ENCODE data around the gene AJM1.

The AJM1 gene

DNA sequence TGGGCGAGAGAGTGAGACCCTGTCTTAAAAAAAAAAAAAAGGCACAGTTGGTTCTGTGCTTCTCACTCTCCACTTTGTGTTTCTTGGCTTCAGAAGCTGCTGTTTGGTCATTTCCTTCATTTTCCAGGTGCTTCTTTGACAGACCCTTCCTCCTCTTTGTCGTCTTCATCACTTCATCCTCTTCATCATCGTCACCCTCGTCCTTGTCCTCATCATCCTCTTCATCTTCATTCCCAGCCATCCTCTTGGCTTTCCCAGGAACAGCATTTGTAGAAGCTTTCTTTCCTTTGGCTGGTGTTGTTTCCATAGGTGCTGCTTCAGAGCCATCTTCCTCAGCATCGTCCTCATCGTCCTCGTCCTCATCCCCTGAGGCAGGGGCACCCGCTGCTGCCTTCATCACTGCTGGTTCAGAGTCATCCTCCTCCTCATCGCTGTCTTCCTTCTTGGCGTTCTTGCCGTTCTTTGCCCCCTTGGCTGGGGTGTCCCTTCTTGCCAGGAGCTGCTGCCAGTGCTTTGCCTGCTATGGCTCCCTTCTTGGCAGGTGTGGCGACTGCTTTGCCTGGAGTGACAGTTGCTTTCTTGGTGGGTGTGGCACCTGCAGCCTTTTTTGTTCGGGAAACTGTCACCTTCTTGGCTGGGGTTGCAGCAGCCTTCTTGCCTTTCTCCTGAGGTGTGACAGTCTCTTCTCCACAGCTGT is 27.4 kb upstream of the AJM1 start:
- TF ChIP-seq, protein P1, sequence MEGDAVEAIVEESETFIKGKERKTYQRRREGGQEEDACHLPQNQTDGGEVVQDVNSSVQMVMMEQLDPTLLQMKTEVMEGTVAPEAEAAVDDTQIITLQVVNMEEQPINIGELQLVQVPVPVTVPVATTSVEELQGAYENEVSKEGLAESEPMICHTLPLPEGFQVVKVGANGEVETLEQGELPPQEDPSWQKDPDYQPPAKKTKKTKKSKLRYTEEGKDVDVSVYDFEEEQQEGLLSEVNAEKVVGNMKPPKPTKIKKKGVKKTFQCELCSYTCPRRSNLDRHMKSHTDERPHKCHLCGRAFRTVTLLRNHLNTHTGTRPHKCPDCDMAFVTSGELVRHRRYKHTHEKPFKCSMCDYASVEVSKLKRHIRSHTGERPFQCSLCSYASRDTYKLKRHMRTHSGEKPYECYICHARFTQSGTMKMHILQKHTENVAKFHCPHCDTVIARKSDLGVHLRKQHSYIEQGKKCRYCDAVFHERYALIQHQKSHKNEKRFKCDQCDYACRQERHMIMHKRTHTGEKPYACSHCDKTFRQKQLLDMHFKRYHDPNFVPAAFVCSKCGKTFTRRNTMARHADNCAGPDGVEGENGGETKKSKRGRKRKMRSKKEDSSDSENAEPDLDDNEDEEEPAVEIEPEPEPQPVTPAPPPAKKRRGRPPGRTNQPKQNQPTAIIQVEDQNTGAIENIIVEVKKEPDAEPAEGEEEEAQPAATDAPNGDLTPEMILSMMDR (IDR thresholded peaks at IDR 0.05; ENCODE audit: low read depth, low read length, missing control alignments), result no peak
- DNase-seq (ENCODE audit: low read depth), result no peak
- no peak overlapping the region for H3K4me3 ChIP-seq (ENCODE audit: low read depth, low read length)

DNA sequence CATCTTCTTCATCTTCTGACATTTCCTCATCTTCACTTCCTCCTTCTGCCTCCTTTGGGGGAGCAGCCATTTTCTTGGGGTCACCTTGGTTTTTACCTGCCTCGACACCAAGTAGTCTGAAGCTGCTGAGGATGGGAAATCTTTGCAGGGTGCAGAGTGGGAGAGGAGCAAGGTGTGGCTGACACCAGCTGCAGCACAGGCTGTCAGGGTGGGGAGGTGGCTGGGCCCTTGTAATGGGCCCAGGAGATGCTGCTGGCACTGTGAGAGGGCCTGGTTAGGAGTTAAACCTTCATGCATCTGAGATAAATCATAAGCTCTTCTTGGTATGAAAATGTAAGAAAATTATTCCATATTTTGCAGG is 26.9 kb upstream of the AJM1 start:
- DNase-seq (ENCODE audit: low read depth), result no peak
- TF ChIP-seq, protein P1 (IDR thresholded peaks at IDR 0.05; ENCODE audit: low read depth, low read length, missing control alignments), result no peak

DNA sequence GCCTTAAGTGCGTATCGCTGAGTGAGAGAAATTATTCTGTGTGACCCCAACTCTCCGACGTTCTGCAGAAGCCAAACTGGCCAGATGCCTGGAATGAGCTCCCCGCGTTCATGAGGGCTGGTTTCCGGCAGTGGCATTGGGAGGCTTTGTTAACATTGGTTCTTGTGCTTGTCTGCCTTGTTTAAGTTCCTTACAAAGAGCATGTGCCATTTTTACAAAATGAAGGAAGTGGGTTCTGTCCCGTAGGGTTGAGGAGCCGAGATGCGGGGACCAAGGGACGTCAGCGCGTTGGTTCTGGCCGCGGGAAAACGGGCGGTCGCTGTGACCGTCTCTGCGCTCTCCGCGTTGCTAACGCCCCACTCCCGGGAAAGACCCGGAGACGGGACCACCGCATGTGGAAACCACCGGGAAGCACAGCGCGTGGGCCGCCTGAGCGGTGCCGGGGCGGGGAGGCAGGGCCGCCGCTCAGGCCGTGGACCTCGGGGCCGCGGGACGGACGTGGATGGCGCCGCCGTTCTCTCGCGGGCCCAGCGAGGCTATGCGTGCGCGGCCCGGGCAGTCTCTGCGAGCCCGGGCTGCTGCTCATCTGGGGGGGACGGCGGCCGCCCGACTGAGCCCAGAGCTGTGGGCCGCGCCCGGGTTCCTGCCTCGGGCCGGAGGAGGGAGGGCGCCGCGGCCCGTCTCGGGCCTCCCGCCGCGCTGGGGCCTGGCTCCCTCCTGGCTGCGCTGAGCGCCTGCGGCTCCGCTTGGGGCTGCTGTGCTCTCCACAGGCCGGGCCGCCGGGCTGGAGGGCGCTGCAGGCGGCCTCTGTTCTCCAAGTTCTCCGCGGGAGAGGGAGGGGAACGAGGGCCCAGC is 21.1 kb upstream of the AJM1 start:
- no peak for DNase-seq (ENCODE audit: low read depth)
- no peak overlapping the region for H3K4me3 ChIP-seq (ENCODE audit: low read depth, low read length)
- TF ChIP-seq, protein P1 (IDR thresholded peaks at IDR 0.05; ENCODE audit: low read depth, low read length, missing control alignments), result no peak

More for the DNA sequence above, 26.9 kb upstream of the AJM1 start:
- H3K4me3 ChIP-seq (ENCODE audit: low read depth, low read length), result no peak overlapping the region

DNA sequence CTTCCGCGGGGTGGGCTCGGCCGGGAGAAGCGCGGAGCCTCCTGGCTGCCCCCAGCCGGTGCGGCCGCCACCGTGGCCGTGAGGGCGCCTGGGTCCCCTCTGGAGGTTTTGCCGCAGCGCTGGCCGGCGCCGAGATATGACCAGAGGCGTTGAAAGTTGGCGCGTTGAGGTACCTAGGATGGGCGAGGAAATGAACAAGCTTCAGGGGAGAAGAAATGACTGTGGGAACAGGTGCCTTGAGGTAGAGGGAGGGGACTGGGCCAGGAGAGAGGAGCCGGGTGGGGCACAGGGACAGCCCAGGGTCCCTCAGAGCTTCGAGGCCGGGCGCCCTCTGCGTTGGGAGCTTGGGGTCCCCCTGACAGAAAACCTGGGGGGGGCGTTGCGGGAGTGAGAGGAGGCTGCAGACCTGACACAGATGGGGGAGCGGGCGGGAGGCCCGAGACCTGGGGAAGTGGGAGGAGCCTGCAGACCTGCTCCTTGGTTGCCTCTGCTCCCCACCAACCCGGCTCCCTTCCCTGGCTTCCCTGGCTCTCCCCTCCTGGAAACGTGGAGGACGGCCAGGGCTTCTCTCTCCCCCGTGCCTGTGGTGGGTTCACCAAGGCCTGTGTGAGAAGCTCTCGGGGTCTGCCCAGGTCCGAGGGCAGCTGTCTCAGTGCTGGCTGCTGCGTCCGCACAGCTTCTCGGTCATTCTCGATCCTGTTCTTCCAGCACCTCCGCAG is 20.3 kb upstream of the AJM1 start:
- TF ChIP-seq, protein P1 (IDR thresholded peaks at IDR 0.05; ENCODE audit: low read depth, low read length, missing control alignments), result no peak
- H3K4me3 ChIP-seq (ENCODE audit: low read depth, low read length), result no peak overlapping the region
- no peak for DNase-seq (ENCODE audit: low read depth)

DNA sequence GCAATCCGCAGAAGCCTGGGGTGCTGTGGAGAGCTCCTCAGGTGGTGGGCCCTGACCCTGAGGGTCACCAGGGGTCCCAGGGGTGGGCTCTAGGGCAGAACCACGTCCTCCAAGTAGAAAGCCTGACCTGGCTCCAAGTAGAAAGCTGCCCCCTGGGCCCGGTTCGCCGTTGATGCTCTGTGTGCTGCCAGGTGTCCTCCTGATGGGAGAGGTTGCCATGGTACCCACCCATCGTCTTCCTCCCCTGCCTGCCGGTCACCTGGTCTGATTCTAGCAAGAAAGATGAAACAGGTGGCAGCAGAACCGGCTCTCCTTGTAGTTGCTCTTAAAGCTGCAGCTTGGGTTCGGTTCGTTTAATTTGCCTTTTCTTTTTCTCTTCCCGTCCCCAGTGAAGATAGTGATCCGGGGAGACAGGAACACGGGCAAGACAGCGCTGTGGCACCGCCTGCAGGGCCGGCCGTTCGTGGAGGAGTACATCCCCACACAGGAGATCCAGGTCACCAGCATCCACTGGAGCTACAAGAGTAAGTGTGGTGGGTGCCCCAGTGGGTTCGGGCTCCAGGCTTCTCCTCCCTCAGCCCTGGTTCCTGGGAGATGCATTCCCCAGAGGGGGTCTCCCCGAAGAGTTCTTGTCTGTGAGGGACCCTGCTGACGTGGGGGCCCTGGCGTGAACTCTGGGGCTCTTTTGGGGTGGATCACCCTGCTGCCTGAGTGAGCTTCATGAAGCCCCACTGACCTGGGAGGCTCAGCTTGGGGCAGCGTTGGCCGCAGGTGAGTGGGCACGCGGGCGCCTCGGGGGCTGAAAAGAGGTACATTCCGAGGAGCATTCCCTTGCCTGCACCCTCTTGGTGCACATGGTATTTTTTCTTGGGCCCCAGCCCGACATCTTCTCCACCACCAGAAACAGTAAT is 18.9 kb upstream of the AJM1 start:
- no peak overlapping the region for H3K4me3 ChIP-seq (ENCODE audit: low read depth, low read length)
- TF ChIP-seq, protein P1 (IDR thresholded peaks at IDR 0.05; ENCODE audit: low read depth, low read length, missing control alignments), result no peak
- no peak for DNase-seq (ENCODE audit: low read depth)

DNA sequence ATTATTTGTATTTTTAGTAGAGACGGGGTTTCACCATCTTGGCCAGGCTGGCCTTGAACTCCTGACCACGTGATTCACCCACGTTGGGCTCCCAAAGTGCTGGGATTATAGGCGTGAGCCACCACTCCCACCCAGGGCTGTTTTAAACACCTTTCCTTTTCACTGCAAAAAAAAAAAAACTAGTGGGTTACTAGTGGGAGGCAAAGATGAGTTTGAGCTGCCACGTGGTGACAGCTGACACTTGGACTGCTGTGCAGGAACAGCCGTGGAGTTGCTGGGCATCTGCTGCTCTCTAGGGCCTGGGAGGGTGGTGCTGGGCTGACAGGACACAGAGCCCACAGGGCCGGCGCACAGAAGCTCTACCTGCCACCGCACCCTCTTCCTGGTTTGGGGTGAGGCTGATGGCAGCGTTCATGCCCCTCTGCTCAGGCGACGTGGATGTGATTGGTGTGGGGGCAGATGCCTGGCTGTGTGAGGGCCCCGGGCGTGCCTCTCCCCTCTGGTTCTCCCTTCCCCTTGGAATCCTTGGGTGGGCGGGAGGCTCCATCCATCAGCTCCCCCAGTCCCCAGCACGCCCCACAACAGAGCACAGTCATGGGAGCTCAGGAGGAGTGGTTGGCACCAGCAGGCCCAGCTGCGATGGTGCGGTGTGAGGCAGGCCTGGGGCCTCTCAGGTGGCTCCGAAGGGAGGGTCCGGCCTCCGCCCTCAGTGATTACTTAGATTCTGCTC is 17.6 kb upstream of the AJM1 start:
- no peak overlapping the region for H3K4me3 ChIP-seq (ENCODE audit: low read depth, low read length)
- DNase-seq (ENCODE audit: low read depth), result no peak
- TF ChIP-seq, protein P1 (IDR thresholded peaks at IDR 0.05; ENCODE audit: low read depth, low read length, missing control alignments), result no peak

Data from GM12864 (cell line).